ENCODE measurements around the gene PDE8A. TPM values are rescaled to one million over a fixed set of nuclear protein-coding genes. Genes with fewer than 3 reads are reported as not detected.

PDE8A gene
- total and polyA plus RNA-seq, 2 experiments from 2014 or later: 5.6 to 7.5 TPM

DNA sequence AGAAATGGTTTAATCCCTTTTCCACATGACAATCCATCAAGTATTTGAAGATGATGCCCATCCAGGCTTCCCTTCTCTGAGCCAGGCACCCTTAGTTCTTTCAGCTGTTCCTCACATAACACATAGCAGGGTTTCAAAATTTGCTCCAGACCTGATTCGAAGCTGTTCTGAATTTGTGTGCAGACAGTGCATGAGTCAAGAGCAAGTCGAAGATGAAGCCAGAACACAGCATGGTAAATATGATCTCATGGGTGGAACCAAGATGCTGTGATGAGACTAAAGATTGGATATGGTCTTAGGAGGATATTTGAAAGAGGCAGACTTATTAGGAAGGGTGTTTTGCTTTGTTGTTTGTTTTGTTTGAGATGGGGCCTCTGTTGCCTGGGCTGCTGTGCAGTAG, 32.6 kb upstream of the PDE8A start:
- H3K9me3 Mint-ChIP-seq: no peaks in the 10 kb centered on the region
- no peaks in the 10 kb centered on the region for H3K36me3 ChIP-seq (ENCODE audit: insufficient read depth)
- no peak for DNase-seq (ENCODE audit: low spot score)
- 0 out of 3 replicates have a peak, but pooled peaks cover under 1% of the 10 kb centered on the region for H3K4me1 Mint-ChIP-seq
- H2AFZ ChIP-seq: no peak overlapping the region
- H3K4me1 ChIP-seq (ENCODE audit: insufficient read depth): no peaks in the 10 kb centered on the region
- TF ChIP-seq EZH2 (IDR thresholded peaks at IDR 0.05; ENCODE audit: low read depth, unreplicated experiment) (no peak), ZNF331 (CRISPR knock-in tag; IDR thresholded peaks at IDR 0.05; ENCODE audit: low read depth) (no peak), STAT1 (IDR thresholded peaks at IDR 0.05; ENCODE audit: unreplicated experiment) (no peak), ZNF114 (CRISPR knock-in tag; IDR thresholded peaks at IDR 0.05) (no peak)
- TF ChIP-seq, protein P1, sequence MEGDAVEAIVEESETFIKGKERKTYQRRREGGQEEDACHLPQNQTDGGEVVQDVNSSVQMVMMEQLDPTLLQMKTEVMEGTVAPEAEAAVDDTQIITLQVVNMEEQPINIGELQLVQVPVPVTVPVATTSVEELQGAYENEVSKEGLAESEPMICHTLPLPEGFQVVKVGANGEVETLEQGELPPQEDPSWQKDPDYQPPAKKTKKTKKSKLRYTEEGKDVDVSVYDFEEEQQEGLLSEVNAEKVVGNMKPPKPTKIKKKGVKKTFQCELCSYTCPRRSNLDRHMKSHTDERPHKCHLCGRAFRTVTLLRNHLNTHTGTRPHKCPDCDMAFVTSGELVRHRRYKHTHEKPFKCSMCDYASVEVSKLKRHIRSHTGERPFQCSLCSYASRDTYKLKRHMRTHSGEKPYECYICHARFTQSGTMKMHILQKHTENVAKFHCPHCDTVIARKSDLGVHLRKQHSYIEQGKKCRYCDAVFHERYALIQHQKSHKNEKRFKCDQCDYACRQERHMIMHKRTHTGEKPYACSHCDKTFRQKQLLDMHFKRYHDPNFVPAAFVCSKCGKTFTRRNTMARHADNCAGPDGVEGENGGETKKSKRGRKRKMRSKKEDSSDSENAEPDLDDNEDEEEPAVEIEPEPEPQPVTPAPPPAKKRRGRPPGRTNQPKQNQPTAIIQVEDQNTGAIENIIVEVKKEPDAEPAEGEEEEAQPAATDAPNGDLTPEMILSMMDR (conservative IDR thresholded peaks at IDR 0.05; ENCODE audit: low read depth in 2 of 2): no peak
- H3K27ac ChIP-seq (ENCODE audit: low read depth): no peak overlapping the region
- H4K20me1 ChIP-seq (replicated peaks; ENCODE audit: insufficient read depth): no peaks in the 10 kb centered on the region
- no peak overlapping the region for H3K27ac Mint-ChIP-seq
- peaks cover 3% of the 10 kb centered on the region for H3K27me3 Mint-ChIP-seq (ENCODE audit: insufficient read depth, low read depth, poor library complexity)
- no peaks in the 10 kb centered on the region for H3K27me3 ChIP-seq (ENCODE audit: insufficient read depth)
- no peaks in the 10 kb centered on the region for H3K79me2 ChIP-seq (replicated peaks; ENCODE audit: insufficient read depth)
- ATAC-seq: no peak
- H3K36me3 Mint-ChIP-seq (ENCODE audit: low read depth): no peaks in the 10 kb centered on the region
- no peaks in the 10 kb centered on the region for H3K9me2 ChIP-seq (ENCODE audit: insufficient read depth)
- no peak overlapping the region for H3K4me3 Mint-ChIP-seq
- H3K4me2 ChIP-seq: no peak overlapping the region
- no peak overlapping the region for H3K4me3 ChIP-seq
- H3F3A ChIP-seq (replicated peaks; ENCODE audit: low read depth): no peaks in the 10 kb centered on the region

DNA sequence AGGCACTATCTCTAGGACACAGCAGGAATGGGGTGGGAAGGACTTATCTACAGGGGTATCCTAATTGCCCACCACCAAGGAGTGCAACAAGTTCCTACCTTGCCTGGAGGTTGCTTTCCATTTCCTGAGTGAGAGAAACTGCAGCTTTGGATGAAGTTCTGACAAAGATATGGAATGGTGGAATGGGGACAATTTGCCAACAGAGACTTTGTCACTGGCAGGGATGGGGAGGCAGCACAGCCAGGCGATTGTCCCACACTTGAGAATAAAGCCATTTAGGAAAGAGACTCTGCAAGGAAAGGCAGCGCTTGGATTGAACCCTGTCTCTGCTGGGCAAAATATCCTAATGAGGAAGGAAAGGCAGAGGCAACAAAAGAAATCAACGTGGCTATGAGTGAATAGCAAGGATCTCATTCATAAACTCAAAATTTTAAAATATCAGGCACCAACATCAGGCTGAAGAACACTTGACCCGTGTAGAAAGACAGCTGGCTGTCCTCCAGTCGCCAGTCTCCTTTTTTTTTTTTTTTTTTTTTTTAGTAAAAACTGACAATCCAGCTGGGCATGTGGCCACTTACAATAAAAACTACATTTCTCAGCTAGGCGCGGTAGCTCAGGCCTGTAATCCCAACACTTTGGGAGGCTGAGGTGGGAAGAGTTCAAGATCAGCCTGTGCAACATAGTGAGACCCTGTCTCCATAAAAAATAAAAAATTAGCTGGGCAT, 31.6 kb upstream of the PDE8A start:
- Mint-ChIP-seq H3K9me3 (no peaks in the 10 kb centered on the region), H3K4me1 (peaks cover 4% of the 10 kb centered on the region; the same call in 1 of the 3 replicates)
- ATAC-seq: no peak
- TF ChIP-seq POLR2AphosphoS5 (IDR thresholded peaks at IDR 0.05; ENCODE audit: low read depth): no peak
- TF ChIP-seq JUNB (IDR thresholded peaks at IDR 0.05; ENCODE audit: unreplicated experiment): no peak
- TF ChIP-seq, protein P2, sequence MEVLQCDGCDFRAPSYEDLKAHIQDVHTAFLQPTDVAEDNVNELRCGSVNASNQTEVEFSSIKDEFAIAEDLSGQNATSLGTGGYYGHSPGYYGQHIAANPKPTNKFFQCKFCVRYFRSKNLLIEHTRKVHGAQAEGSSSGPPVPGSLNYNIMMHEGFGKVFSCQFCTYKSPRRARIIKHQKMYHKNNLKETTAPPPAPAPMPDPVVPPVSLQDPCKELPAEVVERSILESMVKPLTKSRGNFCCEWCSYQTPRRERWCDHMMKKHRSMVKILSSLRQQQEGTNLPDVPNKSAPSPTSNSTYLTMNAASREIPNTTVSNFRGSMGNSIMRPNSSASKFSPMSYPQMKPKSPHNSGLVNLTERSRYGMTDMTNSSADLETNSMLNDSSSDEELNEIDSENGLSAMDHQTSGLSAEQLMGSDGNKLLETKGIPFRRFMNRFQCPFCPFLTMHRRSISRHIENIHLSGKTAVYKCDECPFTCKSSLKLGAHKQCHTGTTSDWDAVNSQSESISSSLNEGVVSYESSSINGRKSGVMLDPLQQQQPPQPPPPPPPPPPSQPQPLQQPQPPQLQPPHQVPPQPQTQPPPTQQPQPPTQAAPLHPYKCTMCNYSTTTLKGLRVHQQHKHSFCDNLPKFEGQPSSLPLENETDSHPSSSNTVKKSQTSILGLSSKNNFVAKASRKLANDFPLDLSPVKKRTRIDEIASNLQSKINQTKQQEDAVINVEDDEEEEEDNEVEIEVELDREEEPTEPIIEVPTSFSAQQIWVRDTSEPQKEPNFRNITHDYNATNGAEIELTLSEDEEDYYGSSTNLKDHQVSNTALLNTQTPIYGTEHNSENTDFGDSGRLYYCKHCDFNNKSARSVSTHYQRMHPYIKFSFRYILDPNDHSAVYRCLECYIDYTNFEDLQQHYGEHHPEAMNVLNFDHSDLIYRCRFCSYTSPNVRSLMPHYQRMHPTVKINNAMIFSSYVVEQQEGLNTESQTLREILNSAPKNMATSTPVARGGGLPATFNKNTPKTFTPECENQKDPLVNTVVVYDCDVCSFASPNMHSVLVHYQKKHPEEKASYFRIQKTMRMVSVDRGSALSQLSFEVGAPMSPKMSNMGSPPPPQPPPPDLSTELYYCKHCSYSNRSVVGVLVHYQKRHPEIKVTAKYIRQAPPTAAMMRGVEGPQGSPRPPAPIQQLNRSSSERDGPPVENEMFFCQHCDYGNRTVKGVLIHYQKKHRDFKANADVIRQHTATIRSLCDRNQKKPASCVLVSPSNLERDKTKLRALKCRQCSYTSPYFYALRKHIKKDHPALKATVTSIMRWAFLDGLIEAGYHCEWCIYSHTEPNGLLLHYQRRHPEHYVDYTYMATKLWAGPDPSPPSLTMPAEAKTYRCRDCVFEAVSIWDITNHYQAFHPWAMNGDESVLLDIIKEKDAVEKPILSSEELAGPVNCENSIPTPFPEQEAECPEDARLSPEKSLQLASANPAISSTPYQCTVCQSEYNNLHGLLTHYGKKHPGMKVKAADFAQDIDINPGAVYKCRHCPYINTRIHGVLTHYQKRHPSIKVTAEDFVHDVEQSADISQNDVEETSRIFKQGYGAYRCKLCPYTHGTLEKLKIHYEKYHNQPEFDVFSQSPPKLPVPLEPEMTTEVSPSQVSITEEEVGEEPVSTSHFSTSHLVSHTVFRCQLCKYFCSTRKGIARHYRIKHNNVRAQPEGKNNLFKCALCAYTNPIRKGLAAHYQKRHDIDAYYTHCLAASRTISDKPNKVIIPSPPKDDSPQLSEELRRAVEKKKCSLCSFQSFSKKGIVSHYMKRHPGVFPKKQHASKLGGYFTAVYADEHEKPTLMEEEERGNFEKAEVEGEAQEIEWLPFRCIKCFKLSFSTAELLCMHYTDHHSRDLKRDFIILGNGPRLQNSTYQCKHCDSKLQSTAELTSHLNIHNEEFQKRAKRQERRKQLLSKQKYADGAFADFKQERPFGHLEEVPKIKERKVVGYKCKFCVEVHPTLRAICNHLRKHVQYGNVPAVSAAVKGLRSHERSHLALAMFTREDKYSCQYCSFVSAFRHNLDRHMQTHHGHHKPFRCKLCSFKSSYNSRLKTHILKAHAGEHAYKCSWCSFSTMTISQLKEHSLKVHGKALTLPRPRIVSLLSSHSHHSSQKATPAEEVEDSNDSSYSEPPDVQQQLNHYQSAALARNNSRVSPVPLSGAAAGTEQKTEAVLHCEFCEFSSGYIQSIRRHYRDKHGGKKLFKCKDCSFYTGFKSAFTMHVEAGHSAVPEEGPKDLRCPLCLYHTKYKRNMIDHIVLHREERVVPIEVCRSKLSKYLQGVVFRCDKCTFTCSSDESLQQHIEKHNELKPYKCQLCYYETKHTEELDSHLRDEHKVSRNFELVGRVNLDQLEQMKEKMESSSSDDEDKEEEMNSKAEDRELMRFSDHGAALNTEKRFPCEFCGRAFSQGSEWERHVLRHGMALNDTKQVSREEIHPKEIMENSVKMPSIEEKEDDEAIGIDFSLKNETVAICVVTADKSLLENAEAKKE (CRISPR knock-in tag; IDR thresholded peaks at IDR 0.05): no peak
- TF ChIP-seq, protein P3, sequence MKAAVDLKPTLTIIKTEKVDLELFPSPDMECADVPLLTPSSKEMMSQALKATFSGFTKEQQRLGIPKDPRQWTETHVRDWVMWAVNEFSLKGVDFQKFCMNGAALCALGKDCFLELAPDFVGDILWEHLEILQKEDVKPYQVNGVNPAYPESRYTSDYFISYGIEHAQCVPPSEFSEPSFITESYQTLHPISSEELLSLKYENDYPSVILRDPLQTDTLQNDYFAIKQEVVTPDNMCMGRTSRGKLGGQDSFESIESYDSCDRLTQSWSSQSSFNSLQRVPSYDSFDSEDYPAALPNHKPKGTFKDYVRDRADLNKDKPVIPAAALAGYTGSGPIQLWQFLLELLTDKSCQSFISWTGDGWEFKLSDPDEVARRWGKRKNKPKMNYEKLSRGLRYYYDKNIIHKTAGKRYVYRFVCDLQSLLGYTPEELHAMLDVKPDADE (IDR thresholded peaks at IDR 0.05): no peak

More for the DNA sequence above, 31.6 kb upstream of the PDE8A start:
- H3K27ac Mint-ChIP-seq: no peak overlapping the region
- Histone ChIP-seq H4K20me1 (replicated peaks; ENCODE audit: insufficient read depth) (no peaks in the 10 kb centered on the region), H3K36me3 (ENCODE audit: insufficient read depth) (no peaks in the 10 kb centered on the region), H3K4me1 (ENCODE audit: insufficient read depth) (no peaks in the 10 kb centered on the region), H3K27ac (ENCODE audit: low read depth) (no peak overlapping the region), H3F3A (replicated peaks; ENCODE audit: low read depth) (no peaks in the 10 kb centered on the region), H3K9me2 (ENCODE audit: insufficient read depth) (no peaks in the 10 kb centered on the region), H3K27me3 (ENCODE audit: insufficient read depth) (no peaks in the 10 kb centered on the region), H3K4me3 (no peak overlapping the region), H3K79me2 (replicated peaks; ENCODE audit: insufficient read depth) (no peaks in the 10 kb centered on the region), H2AFZ (no peak overlapping the region), H3K4me2 (no peak overlapping the region)
- no peak overlapping the region for H3K4me3 Mint-ChIP-seq
- peaks cover 3% of the 10 kb centered on the region for H3K27me3 Mint-ChIP-seq (ENCODE audit: insufficient read depth, low read depth, poor library complexity)
- H3K36me3 Mint-ChIP-seq (ENCODE audit: low read depth): no peaks in the 10 kb centered on the region
- no peak for DNase-seq (ENCODE audit: low spot score)
